ENCODE results near the gene MYBPC1. TPM values are rescaled to one million over a fixed set of nuclear protein-coding genes. Genes with fewer than 3 reads are reported as not detected.

Gene MYBPC1
- total RNA-seq, 2 donors from 2014 or later = not detected

GRCh38 chr12:101582937-101583336 lies 11.8 kb upstream of the MYBPC1 start:
- Mint-ChIP-seq H3K27ac (no peak overlapping the region), H3K27me3 (peaks cover 46% of the 10 kb centered on the region), H3K4me3 (no peak overlapping the region), H3K36me3 (ENCODE audit: low read depth) (no peaks in the 10 kb centered on the region), H3K4me1 (no peaks in the 10 kb centered on the region)
- no peak for ATAC-seq
- H3K9me3 ChIP-seq (ENCODE audit: control insufficient read depth, low read length, poor library complexity, severe bottlenecking) = no peaks in the 10 kb centered on the region
- DNase-seq = no peak

- Mint-ChIP-seq H3K4me1 (no peaks in the 10 kb centered on the region), H3K27me3 (peaks cover 15% of the 10 kb centered on the region), H3K27ac (no peak overlapping the region), H3K4me3 (no peak overlapping the region), H3K36me3 (ENCODE audit: low read depth) (no peaks in the 10 kb centered on the region)
- DNase-seq (no peak), ATAC-seq (no peak)
- no peaks in the 10 kb centered on the region for H3K9me3 ChIP-seq (ENCODE audit: control insufficient read depth, low read length, poor library complexity, severe bottlenecking)
Observed at GRCh38 chr12:101590383-101590782, 4.4 kb upstream of the MYBPC1 start.

- H3K9me3 ChIP-seq (ENCODE audit: control insufficient read depth, low read length, poor library complexity, severe bottlenecking) = no peaks in the 10 kb centered on the region
- Mint-ChIP-seq H3K36me3 (ENCODE audit: low read depth) (no peaks in the 10 kb centered on the region), H3K4me3 (no peak overlapping the region), H3K27me3 (peaks cover 15% of the 10 kb centered on the region), H3K27ac (no peak overlapping the region), H3K4me1 (no peaks in the 10 kb centered on the region)
- DNase-seq = no peak
- ATAC-seq = no peak
Observed at GRCh38 chr12:101591781-101592180, 3.0 kb upstream of the MYBPC1 start.

GRCh38 chr12:101592448-101592847 lies 2.3 kb upstream of the MYBPC1 start:
- Mint-ChIP-seq H3K36me3 (ENCODE audit: low read depth) (no peaks in the 10 kb centered on the region), H3K4me3 (no peak overlapping the region), H3K4me1 (no peaks in the 10 kb centered on the region), H3K27me3 (peaks cover 13% of the 10 kb centered on the region), H3K27ac (no peak overlapping the region)
- ATAC-seq = no peak
- H3K9me3 ChIP-seq (ENCODE audit: control insufficient read depth, low read length, poor library complexity, severe bottlenecking) = no peaks in the 10 kb centered on the region
- DNase-seq = no peak

GRCh38 chr12:101592921-101593320 lies 1.9 kb upstream of the MYBPC1 start:
- Mint-ChIP-seq H3K27me3 (peaks cover 8% of the 10 kb centered on the region), H3K36me3 (ENCODE audit: low read depth) (no peaks in the 10 kb centered on the region), H3K27ac (no peak overlapping the region), H3K4me3 (no peak overlapping the region), H3K4me1 (no peaks in the 10 kb centered on the region)
- DNase-seq (no peak), ATAC-seq (no peak)
- H3K9me3 ChIP-seq (ENCODE audit: control insufficient read depth, low read length, poor library complexity, severe bottlenecking) = no peaks in the 10 kb centered on the region

- no peak overlapping the region for H3K27ac Mint-ChIP-seq
- no peak for DNase-seq
- H3K4me3 Mint-ChIP-seq = no peak overlapping the region
- H3K9me3 ChIP-seq (ENCODE audit: control insufficient read depth, low read length, poor library complexity, severe bottlenecking) = no peaks in the 10 kb centered on the region
- no peaks in the 10 kb centered on the region for H3K36me3 Mint-ChIP-seq (ENCODE audit: low read depth)
- no peaks in the 10 kb centered on the region for H3K4me1 Mint-ChIP-seq
- no peak for ATAC-seq
- H3K27me3 Mint-ChIP-seq = peaks cover 19% of the 10 kb centered on the region
Observed at GRCh38 chr12:101596172-101596571, 1.4 kb downstream of the MYBPC1 start.

- Mint-ChIP-seq H3K27ac (no peak overlapping the region), H3K36me3 (ENCODE audit: low read depth) (no peaks in the 10 kb centered on the region)
Observed at GRCh38 chr12:101597164-101597563, 2.4 kb downstream of the MYBPC1 start.

GRCh38 chr12:101598483-101598882 lies 3.7 kb downstream of the MYBPC1 start:
- no peak for DNase-seq
- Mint-ChIP-seq H3K27ac (no peak overlapping the region), H3K36me3 (ENCODE audit: low read depth) (no peaks in the 10 kb centered on the region), H3K27me3 (peaks cover 16% of the 10 kb centered on the region), H3K4me3 (no peak overlapping the region), H3K4me1 (no peaks in the 10 kb centered on the region)
- no peak for ATAC-seq
- H3K9me3 ChIP-seq (ENCODE audit: control insufficient read depth, low read length, poor library complexity, severe bottlenecking) = no peaks in the 10 kb centered on the region

More at GRCh38 chr12:101597164-101597563, 2.4 kb downstream of the MYBPC1 start:
- ATAC-seq (no peak), DNase-seq (no peak)
- H3K27me3 Mint-ChIP-seq = peaks cover 22% of the 10 kb centered on the region
- no peaks in the 10 kb centered on the region for H3K9me3 ChIP-seq (ENCODE audit: control insufficient read depth, low read length, poor library complexity, severe bottlenecking)
- no peak overlapping the region for H3K4me3 Mint-ChIP-seq
- no peaks in the 10 kb centered on the region for H3K4me1 Mint-ChIP-seq

GRCh38 chr12:101599311-101599710 lies 4.5 kb downstream of the MYBPC1 start:
- Mint-ChIP-seq H3K36me3 (ENCODE audit: low read depth) (no peaks in the 10 kb centered on the region), H3K27ac (no peak overlapping the region), H3K4me1 (no peaks in the 10 kb centered on the region), H3K4me3 (no peak overlapping the region), H3K27me3 (peaks cover 16% of the 10 kb centered on the region)
- H3K9me3 ChIP-seq (ENCODE audit: control insufficient read depth, low read length, poor library complexity, severe bottlenecking) = no peaks in the 10 kb centered on the region
- ATAC-seq = no peak
- no peak for DNase-seq

- no peaks in the 10 kb centered on the region for H3K9me3 ChIP-seq (ENCODE audit: control insufficient read depth, low read length, poor library complexity, severe bottlenecking)
- H3K4me1 Mint-ChIP-seq = no peaks in the 10 kb centered on the region
- H3K36me3 Mint-ChIP-seq (ENCODE audit: low read depth) = no peaks in the 10 kb centered on the region
- ATAC-seq (no peak), DNase-seq (no peak)
- no peak overlapping the region for H3K27ac Mint-ChIP-seq
- no peak overlapping the region for H3K4me3 Mint-ChIP-seq
- H3K27me3 Mint-ChIP-seq = peaks cover 16% of the 10 kb centered on the region
Observed at GRCh38 chr12:101599771-101600484, 5.2 kb downstream of the MYBPC1 start.

- no peaks in the 10 kb centered on the region for H3K9me3 ChIP-seq (ENCODE audit: control insufficient read depth, low read length, poor library complexity, severe bottlenecking)
- H3K36me3 Mint-ChIP-seq (ENCODE audit: low read depth) = no peaks in the 10 kb centered on the region
- H3K4me1 Mint-ChIP-seq = no peaks in the 10 kb centered on the region
- no peak for DNase-seq
- H3K27me3 Mint-ChIP-seq = peaks cover 21% of the 10 kb centered on the region
- no peak for ATAC-seq
- no peak overlapping the region for H3K27ac Mint-ChIP-seq
- H3K4me3 Mint-ChIP-seq = no peak overlapping the region
Observed at GRCh38 chr12:101604132-101604531, 9.4 kb downstream of the MYBPC1 start.

GRCh38 chr12:101607894-101608293 lies 13.1 kb downstream of the MYBPC1 start:
- no peak overlapping the region for H3K4me3 Mint-ChIP-seq
- H3K4me1 Mint-ChIP-seq = no peaks in the 10 kb centered on the region
- peaks cover 19% of the 10 kb centered on the region for H3K27me3 Mint-ChIP-seq
- no peak for ATAC-seq
- H3K9me3 ChIP-seq (ENCODE audit: control insufficient read depth, low read length, poor library complexity, severe bottlenecking) = no peaks in the 10 kb centered on the region
- H3K27ac Mint-ChIP-seq = no peak overlapping the region
- DNase-seq = no peak
- H3K36me3 Mint-ChIP-seq (ENCODE audit: low read depth) = no peaks in the 10 kb centered on the region

GRCh38 chr12:101608301-101609133 lies 13.7 kb downstream of the MYBPC1 start:
- DNase-seq (no peak), ATAC-seq (no peak)
- no peaks in the 10 kb centered on the region for H3K4me1 Mint-ChIP-seq
- no peak overlapping the region for H3K4me3 Mint-ChIP-seq
- no peak overlapping the region for H3K27ac Mint-ChIP-seq
- no peaks in the 10 kb centered on the region for H3K36me3 Mint-ChIP-seq (ENCODE audit: low read depth)
- no peaks in the 10 kb centered on the region for H3K9me3 ChIP-seq (ENCODE audit: control insufficient read depth, low read length, poor library complexity, severe bottlenecking)
- peaks cover 19% of the 10 kb centered on the region for H3K27me3 Mint-ChIP-seq
